ENCODE measurements around the gene ZBTB42.

- no peak for TF ChIP-seq ZNF671 (CRISPR knock-in tag; IDR thresholded peaks at IDR 0.05)
- TF ChIP-seq CTCF (IDR thresholded peaks at IDR 0.05) = no peak
- TF ChIP-seq CREM (CRISPR knock-in tag; IDR thresholded peaks at IDR 0.05) = no peak
- no peak for TF ChIP-seq ZNF317 (CRISPR knock-in tag; IDR thresholded peaks at IDR 0.05; ENCODE audit: borderline replicate concordance, low read depth)
- TF ChIP-seq JUN (CRISPR knock-in tag; IDR thresholded peaks at IDR 0.05) = no peak
- TF ChIP-seq ZNF281 (CRISPR knock-in tag; IDR thresholded peaks at IDR 0.05) = no peak
- no peak for TF ChIP-seq MAX (CRISPR knock-in tag; IDR thresholded peaks at IDR 0.05)
- no peak for TF ChIP-seq NFE2L1 (CRISPR knock-in tag; IDR thresholded peaks at IDR 0.05)
- TF ChIP-seq KAT7 (CRISPR knock-in tag; IDR thresholded peaks at IDR 0.05; ENCODE audit: borderline replicate concordance) = no peak
- no peak for TF ChIP-seq PREB (CRISPR knock-in tag; IDR thresholded peaks at IDR 0.05; ENCODE audit: borderline replicate concordance)
- no peak for TF ChIP-seq ATF3 (CRISPR knock-in tag; conservative IDR thresholded peaks at IDR 0.05)
- TF ChIP-seq GABPB1 (CRISPR knock-in tag; IDR thresholded peaks at IDR 0.05) = no peak
- TF ChIP-seq RELA (CRISPR knock-in tag; IDR thresholded peaks at IDR 0.05; ENCODE audit: borderline replicate concordance) = no peak
Measured at GRCh38 chr14:104830781-104831180, 29.9 kb downstream of the ZBTB42 start.

All from WTC11 (cell line).